B cell (primary cell): ENCODE data around the gene ACP5.

ENCODE experiments used
- EZH2 ChIP-seq: IDR thresholded peaks from 2 replicates; pipeline ENCODE4 v1.6.1; 2012; ENCODE audit warnings: borderline replicate concordance, low read depth, mild to moderate bottlenecking, moderate library complexity, low read length; ENCODE audit not compliant: insufficient read depth, poor library complexity, severe bottlenecking
- TF ChIP-seq, protein P1 (sequence below): fragments of 200-600 bp; IDR thresholded peaks from one replicate; pipeline ENCODE4 v1.8.0; 2022; ENCODE audit warnings: antibody characterized with exemption, mild to moderate bottlenecking

DNA sequence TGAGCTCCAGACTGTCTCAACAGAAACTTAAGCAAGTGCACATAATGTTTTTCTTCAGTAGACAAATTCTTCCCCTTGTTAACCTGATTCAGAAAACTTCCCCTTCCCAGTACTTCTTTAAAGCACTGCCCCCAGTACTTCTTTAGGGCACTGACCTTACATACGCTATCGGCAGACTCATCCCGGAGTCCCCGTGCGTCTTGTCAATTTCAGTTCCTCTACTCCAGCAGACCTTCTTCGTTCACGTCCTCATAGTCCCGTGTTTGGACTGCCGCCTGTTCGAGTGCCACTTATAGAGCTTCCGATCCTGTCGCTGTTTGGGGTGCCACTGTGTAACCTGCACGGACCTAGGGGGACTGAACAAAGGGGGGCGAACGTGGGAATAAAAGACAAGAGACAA is 48.8 kb upstream of the ACP5 start:
- no peak for TF ChIP-seq EZH2
- TF ChIP-seq, protein P1, sequence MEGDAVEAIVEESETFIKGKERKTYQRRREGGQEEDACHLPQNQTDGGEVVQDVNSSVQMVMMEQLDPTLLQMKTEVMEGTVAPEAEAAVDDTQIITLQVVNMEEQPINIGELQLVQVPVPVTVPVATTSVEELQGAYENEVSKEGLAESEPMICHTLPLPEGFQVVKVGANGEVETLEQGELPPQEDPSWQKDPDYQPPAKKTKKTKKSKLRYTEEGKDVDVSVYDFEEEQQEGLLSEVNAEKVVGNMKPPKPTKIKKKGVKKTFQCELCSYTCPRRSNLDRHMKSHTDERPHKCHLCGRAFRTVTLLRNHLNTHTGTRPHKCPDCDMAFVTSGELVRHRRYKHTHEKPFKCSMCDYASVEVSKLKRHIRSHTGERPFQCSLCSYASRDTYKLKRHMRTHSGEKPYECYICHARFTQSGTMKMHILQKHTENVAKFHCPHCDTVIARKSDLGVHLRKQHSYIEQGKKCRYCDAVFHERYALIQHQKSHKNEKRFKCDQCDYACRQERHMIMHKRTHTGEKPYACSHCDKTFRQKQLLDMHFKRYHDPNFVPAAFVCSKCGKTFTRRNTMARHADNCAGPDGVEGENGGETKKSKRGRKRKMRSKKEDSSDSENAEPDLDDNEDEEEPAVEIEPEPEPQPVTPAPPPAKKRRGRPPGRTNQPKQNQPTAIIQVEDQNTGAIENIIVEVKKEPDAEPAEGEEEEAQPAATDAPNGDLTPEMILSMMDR = no peak
